ENCODE measurements around the gene TNS3.

TNS3 gene

GRCh38 chr7:47502240-47502877 is 79.6 kb downstream of the TNS3 start:
- no peak for TF ChIP-seq POLR2AphosphoS5 (IDR thresholded peaks at IDR 0.05; ENCODE audit: borderline replicate concordance, low read depth, low read length)
- TF ChIP-seq EZH2 (IDR thresholded peaks at IDR 0.05): no peak
- TF ChIP-seq FOXP2 (optimal IDR thresholded peaks at IDR 0.05; ENCODE audit: control extremely low read depth, extremely low read length, insufficient read depth): no peak
- H3K36me3 ChIP-seq (ENCODE audit: insufficient read depth, low read length): no peaks in the 10 kb centered on the region
- H3K9me3 ChIP-seq (ENCODE audit: low read depth, low read length): no peaks in the 10 kb centered on the region
- DNase-seq (ENCODE audit: low read depth, low spot score): no peak
- no peak overlapping the region for H3K4me3 ChIP-seq
- H3K27ac ChIP-seq: no peak overlapping the region
- no peak overlapping the region for H3K9ac ChIP-seq (ENCODE audit: insufficient read length)

- no peak for DNase-seq (ENCODE audit: low read depth, low spot score)
- no peaks in the 10 kb centered on the region for H3K36me3 ChIP-seq (ENCODE audit: insufficient read depth, low read length)
- no peak overlapping the region for H3K27ac ChIP-seq
Measured at GRCh38 chr7:47501406-47501805, 80.5 kb downstream of the TNS3 start.

GRCh38 chr7:47500103-47500563 is 81.8 kb downstream of the TNS3 start:
- TF ChIP-seq FOXP2 (optimal IDR thresholded peaks at IDR 0.05; ENCODE audit: control extremely low read depth, extremely low read length, insufficient read depth): no peak
- TF ChIP-seq EZH2 (IDR thresholded peaks at IDR 0.05): no peak
- no peak for TF ChIP-seq POLR2AphosphoS5 (IDR thresholded peaks at IDR 0.05; ENCODE audit: borderline replicate concordance, low read depth, low read length)
- H3K27ac ChIP-seq: no peak overlapping the region
- H3K9ac ChIP-seq (ENCODE audit: insufficient read length): no peak overlapping the region
- H3K9me3 ChIP-seq (ENCODE audit: low read depth, low read length): no peaks in the 10 kb centered on the region
- H3K4me3 ChIP-seq: no peak overlapping the region
- H3K36me3 ChIP-seq (ENCODE audit: insufficient read depth, low read length): no peaks in the 10 kb centered on the region
- DNase-seq (ENCODE audit: low read depth, low spot score): no peak

More at GRCh38 chr7:47501406-47501805, 80.5 kb downstream of the TNS3 start:
- Histone ChIP-seq H3K9me3 (ENCODE audit: low read depth, low read length) (no peaks in the 10 kb centered on the region), H3K4me3 (no peak overlapping the region), H3K9ac (ENCODE audit: insufficient read length) (no peak overlapping the region)
- TF ChIP-seq POLR2AphosphoS5 (IDR thresholded peaks at IDR 0.05; ENCODE audit: borderline replicate concordance, low read depth, low read length) (no peak), FOXP2 (optimal IDR thresholded peaks at IDR 0.05; ENCODE audit: control extremely low read depth, extremely low read length, insufficient read depth) (no peak), EZH2 (IDR thresholded peaks at IDR 0.05) (no peak)

- TF ChIP-seq FOXP2 (optimal IDR thresholded peaks at IDR 0.05; ENCODE audit: control extremely low read depth, extremely low read length, insufficient read depth) (no peak), EZH2 (IDR thresholded peaks at IDR 0.05) (no peak), POLR2AphosphoS5 (IDR thresholded peaks at IDR 0.05; ENCODE audit: borderline replicate concordance, low read depth, low read length) (no peak)
- H3K4me3 ChIP-seq: no peak overlapping the region
- no peak overlapping the region for H3K9ac ChIP-seq (ENCODE audit: insufficient read length)
- no peak overlapping the region for H3K27ac ChIP-seq
- no peaks in the 10 kb centered on the region for H3K9me3 ChIP-seq (ENCODE audit: low read depth, low read length)
- DNase-seq (ENCODE audit: low read depth, low spot score): no peak
- H3K36me3 ChIP-seq (ENCODE audit: insufficient read depth, low read length): no peaks in the 10 kb centered on the region
Measured at GRCh38 chr7:47498229-47499056, 83.5 kb downstream of the TNS3 start.

GRCh38 chr7:47497367-47498096 is 84.4 kb downstream of the TNS3 start:
- Histone ChIP-seq H3K36me3 (ENCODE audit: insufficient read depth, low read length) (no peaks in the 10 kb centered on the region), H3K9ac (ENCODE audit: insufficient read length) (no peak overlapping the region), H3K4me3 (no peak overlapping the region; the same call in 1 of the 2 replicates), H3K27ac (peak overlapping the region; percentile 75; the same call in 1 of the 2 replicates), H3K9me3 (ENCODE audit: low read depth, low read length) (no peaks in the 10 kb centered on the region)
- TF ChIP-seq POLR2AphosphoS5 (IDR thresholded peaks at IDR 0.05; ENCODE audit: borderline replicate concordance, low read depth, low read length) (no peak), EZH2 (IDR thresholded peaks at IDR 0.05) (no peak), FOXP2 (optimal IDR thresholded peaks at IDR 0.05; ENCODE audit: control extremely low read depth, extremely low read length, insufficient read depth) (no peak)
- no peak for DNase-seq (ENCODE audit: low read depth, low spot score)

GRCh38 chr7:47496666-47497065 is 85.2 kb downstream of the TNS3 start:
- DNase-seq (ENCODE audit: low read depth, low spot score): no peak
- no peak overlapping the region for H3K4me3 ChIP-seq
- H3K9me3 ChIP-seq (ENCODE audit: low read depth, low read length): no peaks in the 10 kb centered on the region
- no peak for TF ChIP-seq EZH2 (IDR thresholded peaks at IDR 0.05)
- no peak for TF ChIP-seq POLR2AphosphoS5 (IDR thresholded peaks at IDR 0.05; ENCODE audit: borderline replicate concordance, low read depth, low read length)
- no peak for TF ChIP-seq FOXP2 (optimal IDR thresholded peaks at IDR 0.05; ENCODE audit: control extremely low read depth, extremely low read length, insufficient read depth)
- H3K27ac ChIP-seq: peak overlapping the region; percentile 75; the same call in 1 of the 2 replicates
- no peaks in the 10 kb centered on the region for H3K36me3 ChIP-seq (ENCODE audit: insufficient read depth, low read length)
- H3K9ac ChIP-seq (ENCODE audit: insufficient read length): no peak overlapping the region

- no peak overlapping the region for H3K4me3 ChIP-seq
- no peak for DNase-seq (ENCODE audit: low read depth, low spot score)
- no peak overlapping the region for H3K9ac ChIP-seq (ENCODE audit: insufficient read length)
- H3K36me3 ChIP-seq (ENCODE audit: insufficient read depth, low read length): no peaks in the 10 kb centered on the region
- TF ChIP-seq EZH2 (IDR thresholded peaks at IDR 0.05) (no peak), POLR2AphosphoS5 (IDR thresholded peaks at IDR 0.05; ENCODE audit: borderline replicate concordance, low read depth, low read length) (no peak), FOXP2 (optimal IDR thresholded peaks at IDR 0.05; ENCODE audit: control extremely low read depth, extremely low read length, insufficient read depth) (no peak)
- H3K9me3 ChIP-seq (ENCODE audit: low read depth, low read length): no peaks in the 10 kb centered on the region
- H3K27ac ChIP-seq: peak overlapping the region; percentile 92; the same call in 1 of the 2 replicates
Measured at GRCh38 chr7:47496056-47496665, 85.8 kb downstream of the TNS3 start.
